ENCODE results near the gene GUCY2F. TPM values are rescaled to one million over a fixed set of nuclear protein-coding genes. Genes with fewer than 3 reads are reported as not detected.

Gene GUCY2F
- total and polyA plus RNA-seq, 2 donors (not counting 3 experiments of a cell fraction or from before 2014, with no cell fraction given), result 0.01 TPM; not detected in 1

- Histone ChIP-seq H3K79me2 (ENCODE audit: control insufficient read depth, insufficient read depth, low read length) (no peaks in the 10 kb centered on the region), H2AFZ (ENCODE audit: low read depth, low read length) (no peak overlapping the region), H3K4me3 (replicated peaks in 1 of 3; ENCODE audit: insufficient read depth in 1 of 3, low read depth in 1 of 3, low read length in 3 of 3) (no peak overlapping the region), H3K4me2 (ENCODE audit: insufficient read depth, low read length) (no peak overlapping the region), H3K9me3 (replicated peaks; ENCODE audit: control insufficient read depth, insufficient read depth, low read length) (no peaks in the 10 kb centered on the region), H3K36me3 (ENCODE audit: control insufficient read depth in 2 of 2, extremely low read depth in 1 of 2, insufficient read depth in 2 of 2, low read length in 2 of 2) (no peaks in the 10 kb centered on the region), H3K4me1 (ENCODE audit: control insufficient read depth, extremely low read depth, insufficient read depth, low read length) (peaks cover 28% of the 10 kb centered on the region), H4K20me1 (replicated peaks; ENCODE audit: control insufficient read depth, extremely low read depth, insufficient read depth, low read length) (no peaks in the 10 kb centered on the region), H3K9ac (replicated peaks; ENCODE audit: extremely low read depth, insufficient read depth, low read length) (no peak overlapping the region), H3K9me1 (replicated peaks; ENCODE audit: control insufficient read depth, extremely low read depth, insufficient read depth, low read length) (no peaks in the 10 kb centered on the region), H3K27me3 (ENCODE audit: control insufficient read depth in 2 of 2, insufficient read depth in 2 of 2, low read length in 2 of 2) (no peaks in the 10 kb centered on the region), H3K27ac (ENCODE audit: insufficient read depth, low read depth, low read length) (no peak overlapping the region)
- no TSS peak for BruUV-seq (replicated peaks)
- no peak for TF ChIP-seq MAX (IDR thresholded peaks at IDR 0.05; ENCODE audit: insufficient read depth, insufficient read length)
- no peak for TF ChIP-seq FOS (IDR thresholded peaks at IDR 0.05; ENCODE audit: borderline replicate concordance, insufficient read depth, low read length)
- TF ChIP-seq EZH2 (IDR thresholded peaks at IDR 0.05; ENCODE audit: borderline replicate concordance, low read depth, low read length, severe bottlenecking), result no peak
- no peak for TF ChIP-seq JUN (IDR thresholded peaks at IDR 0.05; ENCODE audit: borderline replicate concordance, insufficient read depth, insufficient read length, low read depth)
- no peak for TF ChIP-seq MYC (IDR thresholded peaks at IDR 0.05; ENCODE audit: low read depth, low read length)
- POLR2A ChIA-PET, result no interaction called here
- dilution Hi-C loops (cut with MboI; ENCODE audit: extremely low pct_ligation_motif_present, low sequenced_read_pairs) (no loop called here), intact Hi-C loops (cut with micrococcal nuclease) (loop anchor here (5.0 to 10.0 kb wide), 3 partner anchors 36 to 188 kb away; partner anchors contain the start of gene NXT2)
- FAIRE-seq, result no peak
- CTCF ChIA-PET, result interaction anchor here (0.9 to 1.7 kb wide), 3 partner anchors 36 to 647 kb away, joined by 3 to 11 read pairs (median 5); no protein-coding TSS in a partner anchor
- DNase-seq (ENCODE audit: low read depth, low spot score), result no peak
These were observed 135.4 kb downstream of the GUCY2F start for GRCh38 chrX:109346491-109346890.

- Histone ChIP-seq H3K79me2 (ENCODE audit: control insufficient read depth, insufficient read depth, low read length) (no peaks in the 10 kb centered on the region), H3K4me2 (ENCODE audit: insufficient read depth, low read length) (no peak overlapping the region), H2AFZ (ENCODE audit: low read depth, low read length) (no peak overlapping the region), H3K4me1 (ENCODE audit: control insufficient read depth, extremely low read depth, insufficient read depth, low read length) (peaks cover 28% of the 10 kb centered on the region), H3K36me3 (ENCODE audit: control insufficient read depth in 2 of 2, extremely low read depth in 1 of 2, insufficient read depth in 2 of 2, low read length in 2 of 2) (no peaks in the 10 kb centered on the region), H3K4me3 (replicated peaks in 1 of 3; ENCODE audit: insufficient read depth in 1 of 3, low read depth in 1 of 3, low read length in 3 of 3) (no peak overlapping the region), H3K9me1 (replicated peaks; ENCODE audit: control insufficient read depth, extremely low read depth, insufficient read depth, low read length) (no peaks in the 10 kb centered on the region), H4K20me1 (replicated peaks; ENCODE audit: control insufficient read depth, extremely low read depth, insufficient read depth, low read length) (no peaks in the 10 kb centered on the region), H3K27me3 (ENCODE audit: control insufficient read depth in 2 of 2, insufficient read depth in 2 of 2, low read length in 2 of 2) (no peaks in the 10 kb centered on the region), H3K9ac (replicated peaks; ENCODE audit: extremely low read depth, insufficient read depth, low read length) (no peak overlapping the region), H3K9me3 (replicated peaks; ENCODE audit: control insufficient read depth, insufficient read depth, low read length) (no peaks in the 10 kb centered on the region), H3K27ac (ENCODE audit: insufficient read depth, low read depth, low read length) (no peak overlapping the region)
- dilution Hi-C loops (cut with MboI; ENCODE audit: extremely low pct_ligation_motif_present, low sequenced_read_pairs) (no loop called here), intact Hi-C loops (cut with micrococcal nuclease) (loop anchor here (5.0 to 10.0 kb wide), 3 partner anchors 36 to 189 kb away; partner anchors contain the start of gene NXT2)
- DNase-seq (ENCODE audit: low read depth, low spot score) (peak; percentile 84), FAIRE-seq (peak; percentile 47)
- TF ChIP-seq GATA2 (IDR thresholded peaks at IDR 0.05; ENCODE audit: insufficient read depth, insufficient read length, low read depth, low read length) (no peak), MYC (IDR thresholded peaks at IDR 0.05; ENCODE audit: low read depth, low read length) (no peak), FOS (IDR thresholded peaks at IDR 0.05; ENCODE audit: borderline replicate concordance, insufficient read depth, low read length) (no peak), JUN (IDR thresholded peaks at IDR 0.05; ENCODE audit: borderline replicate concordance, insufficient read depth, insufficient read length, low read depth) (no peak), POLR2A (IDR thresholded peaks at IDR 0.05; ENCODE audit: low read depth, low read length) (no peak), MAX (IDR thresholded peaks at IDR 0.05; ENCODE audit: insufficient read depth, insufficient read length) (no peak), POLR2AphosphoS5 (IDR thresholded peaks at IDR 0.05; ENCODE audit: insufficient read depth, low read depth, low read length) (no peak), EZH2 (IDR thresholded peaks at IDR 0.05; ENCODE audit: borderline replicate concordance, low read depth, low read length, severe bottlenecking) (no peak)
- TF ChIP-seq, protein P1, sequence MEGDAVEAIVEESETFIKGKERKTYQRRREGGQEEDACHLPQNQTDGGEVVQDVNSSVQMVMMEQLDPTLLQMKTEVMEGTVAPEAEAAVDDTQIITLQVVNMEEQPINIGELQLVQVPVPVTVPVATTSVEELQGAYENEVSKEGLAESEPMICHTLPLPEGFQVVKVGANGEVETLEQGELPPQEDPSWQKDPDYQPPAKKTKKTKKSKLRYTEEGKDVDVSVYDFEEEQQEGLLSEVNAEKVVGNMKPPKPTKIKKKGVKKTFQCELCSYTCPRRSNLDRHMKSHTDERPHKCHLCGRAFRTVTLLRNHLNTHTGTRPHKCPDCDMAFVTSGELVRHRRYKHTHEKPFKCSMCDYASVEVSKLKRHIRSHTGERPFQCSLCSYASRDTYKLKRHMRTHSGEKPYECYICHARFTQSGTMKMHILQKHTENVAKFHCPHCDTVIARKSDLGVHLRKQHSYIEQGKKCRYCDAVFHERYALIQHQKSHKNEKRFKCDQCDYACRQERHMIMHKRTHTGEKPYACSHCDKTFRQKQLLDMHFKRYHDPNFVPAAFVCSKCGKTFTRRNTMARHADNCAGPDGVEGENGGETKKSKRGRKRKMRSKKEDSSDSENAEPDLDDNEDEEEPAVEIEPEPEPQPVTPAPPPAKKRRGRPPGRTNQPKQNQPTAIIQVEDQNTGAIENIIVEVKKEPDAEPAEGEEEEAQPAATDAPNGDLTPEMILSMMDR (IDR thresholded peaks at IDR 0.05; ENCODE audit: extremely low read depth in 1 of 2, insufficient read depth in 1 of 2, low read depth in 1 of 2, low read length in 2 of 2), result no peak
- CTCF ChIA-PET, result interaction anchor here (0.9 kb wide), 1 partner anchor 646 kb away, joined by 3 read pairs; no protein-coding TSS in a partner anchor
- no TSS peak for BruUV-seq (replicated peaks)
- POLR2A ChIA-PET, result no interaction called here
These were observed 136.0 kb downstream of the GUCY2F start for GRCh38 chrX:109345856-109346255.

Measured in endothelial cell of umbilical vein (primary cell).